GM23338 (cell line): ENCODE results near the gene BCL11B. TPM values are rescaled to one million over a fixed set of nuclear protein-coding genes. Genes with fewer than 3 reads are reported as not detected.

ENCODE experiments used
- ATAC-seq: fragments of 200-7000 bp; cut with Tn5 transposase; 3 replicates; pipeline ENCODE4 v1.9.1; 2020
- DNase-seq: peaks from one replicate; pipeline ENCODE4 v3.0.0-alpha.2; 2015; ENCODE audit warnings: low spot score
- H2AFZ ChIP-seq: fragments of 200-600 bp; sonication (generic); 2 replicates; pipeline ENCODE4 v1.8.0; 2016; ENCODE audit warnings: antibody characterized with exemption, mild to moderate bottlenecking, moderate library complexity
- H3F3A ChIP-seq: fragments of 200-600 bp; sonication (generic); replicated peaks from 2 replicates; pipeline ENCODE4 v1.8.0; 2017; ENCODE audit warnings: antibody characterized with exemption, mixed run types, low read depth
- H3K27ac ChIP-seq: fragments of 200-600 bp; sonication (generic); 2 replicates; pipeline ENCODE4 v1.6.1; 2016; ENCODE audit warnings: low read depth
- H3K27me3 ChIP-seq: fragments of 200-600 bp; sonication (generic); 2 replicates; pipeline ENCODE4 v1.8.0; 2016; ENCODE audit warnings: mild to moderate bottlenecking, mixed run types, moderate library complexity; ENCODE audit not compliant: insufficient read depth
- H3K36me3 ChIP-seq: fragments of 200-600 bp; sonication (generic); 2 replicates; pipeline ENCODE4 v1.8.0; 2016; ENCODE audit warnings: mild to moderate bottlenecking; ENCODE audit not compliant: insufficient read depth
- H3K4me1 ChIP-seq: fragments of 200-600 bp; sonication (generic); 2 replicates; pipeline ENCODE4 v1.8.0; 2016; ENCODE audit warnings: mild to moderate bottlenecking, moderate library complexity; ENCODE audit not compliant: insufficient read depth
- H3K4me2 ChIP-seq: fragments of 200-600 bp; sonication (generic); 2 replicates; pipeline ENCODE4 v1.7.1; 2017; ENCODE audit warnings: mixed run types
- H3K4me3 ChIP-seq: fragments of 200-600 bp; sonication (generic); 2 replicates; pipeline ENCODE4 v1.6.1; 2016; ENCODE audit warnings: mixed run types
- H3K79me2 ChIP-seq: fragments of 200-600 bp; sonication (generic); replicated peaks from 2 replicates; pipeline ENCODE4 v1.8.0; 2017; ENCODE audit warnings: mild to moderate bottlenecking; ENCODE audit not compliant: insufficient read depth
- H3K9me2 ChIP-seq: fragments of 200-600 bp; sonication (generic); 2 replicates; pipeline ENCODE4 v1.8.0; 2017; ENCODE audit not compliant: insufficient read depth
- H4K20me1 ChIP-seq: fragments of 200-600 bp; sonication (generic); replicated peaks from 2 replicates; pipeline ENCODE4 v1.8.0; 2017; ENCODE audit warnings: mild to moderate bottlenecking; ENCODE audit not compliant: insufficient read depth
- H3K27ac Mint-ChIP-seq: 2 replicates; pipeline ENCODE4 v1.8.0; 2020; ENCODE audit warnings: inconsistent platforms, mild to moderate bottlenecking, moderate library complexity, mixed read lengths
- H3K27me3 Mint-ChIP-seq: 3 replicates; pipeline ENCODE4 v1.8.0; 2022; ENCODE audit warnings: low read depth, mild to moderate bottlenecking, moderate library complexity, mixed read lengths, inconsistent platforms; ENCODE audit not compliant: insufficient read depth, poor library complexity
- H3K36me3 Mint-ChIP-seq: 3 replicates; pipeline ENCODE4 v1.8.0; 2021; ENCODE audit warnings: low read depth, mild to moderate bottlenecking, inconsistent platforms, moderate library complexity, mixed read lengths
- H3K4me1 Mint-ChIP-seq: 3 replicates; pipeline ENCODE4 v1.8.0; 2020; ENCODE audit warnings: mild to moderate bottlenecking, inconsistent platforms, mixed read lengths
- H3K4me3 Mint-ChIP-seq: 3 replicates; pipeline ENCODE4 v1.8.0; 2021; ENCODE audit warnings: moderate library complexity, mild to moderate bottlenecking, inconsistent platforms, mixed read lengths
- H3K9me3 Mint-ChIP-seq: 3 replicates; pipeline ENCODE4 v1.8.0; 2020; ENCODE audit warnings: moderate library complexity, mild to moderate bottlenecking, inconsistent platforms, mixed read lengths
- CREB1 ChIP-seq: fragments of 250-450 bp; sonication (Bioruptor Pico); IDR thresholded peaks from 2 replicates; pipeline ENCODE4 v1.5.0; 2020; ENCODE audit warnings: low read depth, mild to moderate bottlenecking, moderate library complexity
- ETS1 ChIP-seq: IDR thresholded peaks from 2 replicates; pipeline ENCODE4 v1.6.1; 2016; ENCODE audit warnings: antibody characterized with exemption
- EZH2 ChIP-seq: fragments of 200-600 bp; sonication (generic); IDR thresholded peaks from one replicate; pipeline ENCODE4 v1.8.0; 2017; ENCODE audit warnings: antibody characterized with exemption, mild to moderate bottlenecking, low read depth; ENCODE audit not compliant: unreplicated experiment
- EZH2phosphoT487 ChIP-seq: fragments of 200-600 bp; sonication (generic); IDR thresholded peaks from one replicate; pipeline ENCODE4 v1.8.1; 2018; ENCODE audit warnings: antibody characterized with exemption; ENCODE audit not compliant: unreplicated experiment
- JUNB ChIP-seq: IDR thresholded peaks from one replicate; pipeline ENCODE4 v1.6.1; 2016; ENCODE audit warnings: antibody characterized with exemption; ENCODE audit not compliant: unreplicated experiment
- NANOG ChIP-seq: IDR thresholded peaks from 2 replicates; pipeline ENCODE4 v1.6.1; 2016; ENCODE audit warnings: antibody characterized with exemption, borderline replicate concordance
- POLR2AphosphoS5 ChIP-seq: IDR thresholded peaks from 2 replicates; pipeline ENCODE4 v1.6.1; 2016; ENCODE audit warnings: antibody characterized with exemption, low read depth
- REST ChIP-seq: IDR thresholded peaks from one replicate; pipeline ENCODE4 v1.6.1; 2018; ENCODE audit warnings: antibody characterized with exemption; ENCODE audit not compliant: unreplicated experiment
- STAT1 ChIP-seq: IDR thresholded peaks from one replicate; pipeline ENCODE4 v1.6.1; 2016; ENCODE audit warnings: antibody characterized with exemption; ENCODE audit not compliant: unreplicated experiment
- ZNF114 ChIP-seq: fragments of 250-450 bp; sonication (Bioruptor Pico); IDR thresholded peaks from 2 replicates; pipeline ENCODE4 v1.5.0; 2020; ENCODE audit warnings: mild to moderate bottlenecking, moderate library complexity
- ZNF331 ChIP-seq: fragments of 250-450 bp; sonication (Bioruptor Pico); IDR thresholded peaks from 2 replicates; pipeline ENCODE4 v1.5.0; 2020; ENCODE audit warnings: low read depth, mild to moderate bottlenecking, moderate library complexity
- polyA plus RNA-seq: library from polyadenylated mRNA; unstranded; fragments of >200 nt; fragmentation: Nextera tagmentation; extraction: Ambion mirVana; gene quantifications from 2 replicates; pipeline ENCODE4 v1.2.1, GENCODE V29; 2016
- total RNA-seq: library from RNA; depleted of rRNA; stranded (reverse); fragments of >200 nt; shearing (Covaris generic); gene quantifications from 2 replicates; pipeline ENCODE4 v1.2.3, GENCODE V29; 2014
- TF ChIP-seq, protein P1 (sequence below): fragments of 250-450 bp; sonication (Bioruptor Pico); IDR thresholded peaks from 2 replicates; pipeline ENCODE4 v1.5.0; 2020; ENCODE audit warnings: mild to moderate bottlenecking, moderate library complexity
- TF ChIP-seq, protein P2 (sequence below), 2 experiments: fragments of 200-600 bp in 1 of 2; sonication (generic) in 1 of 2; conservative IDR thresholded peaks; 2 replicates each; pipeline versions ENCODE4 v1.5.1 to v1.6.1; 2016 to 2017; ENCODE audit warnings: antibody characterized with exemption in 2 of 2, low read depth in 2 of 2, mild to moderate bottlenecking in 2 of 2, moderate library complexity in 1 of 2

BCL11B gene
- total and polyA plus RNA-seq, 2 experiments from 2014 or later = 2.4 to 6.7 TPM

GRCh38 chr14:99216191-99216590, 55.8 kb downstream of the BCL11B start:
- DNase-seq = no peak
- Histone ChIP-seq H3K4me1 (no peaks in the 10 kb centered on the region; the same call in 1 of the 2 replicates), H3K36me3 (no peaks in the 10 kb centered on the region), H3K27ac (peak overlapping the region; percentile 6; the same call in 1 of the 2 replicates), H3K27me3 (no peaks in the 10 kb centered on the region), H3K4me2 (no peak overlapping the region), H3K9me2 (no peaks in the 10 kb centered on the region), H4K20me1 (peaks cover 4% of the 10 kb centered on the region; the same call in 1 of the 2 replicates), H2AFZ (no peak overlapping the region), H3K4me3 (no peak overlapping the region), H3F3A (0 out of 2 replicates have a peak, but pooled peaks cover 3% of the 10 kb centered on the region), H3K79me2 (peaks cover 91% of the 10 kb centered on the region)
- Mint-ChIP-seq H3K27ac (no peak overlapping the region), H3K9me3 (peaks cover 2% of the 10 kb centered on the region; the same call in 1 of the 3 replicates), H3K4me1 (peaks cover 17% of the 10 kb centered on the region), H3K4me3 (no peak overlapping the region), H3K36me3 (no peaks in the 10 kb centered on the region; the same call in 2 of the 3 replicates), H3K27me3 (peaks cover 8% of the 10 kb centered on the region)
- no peak for TF ChIP-seq JUNB
- no peak for TF ChIP-seq NANOG
- TF ChIP-seq REST = no peak
- no peak for TF ChIP-seq ETS1
- TF ChIP-seq, protein P1, sequence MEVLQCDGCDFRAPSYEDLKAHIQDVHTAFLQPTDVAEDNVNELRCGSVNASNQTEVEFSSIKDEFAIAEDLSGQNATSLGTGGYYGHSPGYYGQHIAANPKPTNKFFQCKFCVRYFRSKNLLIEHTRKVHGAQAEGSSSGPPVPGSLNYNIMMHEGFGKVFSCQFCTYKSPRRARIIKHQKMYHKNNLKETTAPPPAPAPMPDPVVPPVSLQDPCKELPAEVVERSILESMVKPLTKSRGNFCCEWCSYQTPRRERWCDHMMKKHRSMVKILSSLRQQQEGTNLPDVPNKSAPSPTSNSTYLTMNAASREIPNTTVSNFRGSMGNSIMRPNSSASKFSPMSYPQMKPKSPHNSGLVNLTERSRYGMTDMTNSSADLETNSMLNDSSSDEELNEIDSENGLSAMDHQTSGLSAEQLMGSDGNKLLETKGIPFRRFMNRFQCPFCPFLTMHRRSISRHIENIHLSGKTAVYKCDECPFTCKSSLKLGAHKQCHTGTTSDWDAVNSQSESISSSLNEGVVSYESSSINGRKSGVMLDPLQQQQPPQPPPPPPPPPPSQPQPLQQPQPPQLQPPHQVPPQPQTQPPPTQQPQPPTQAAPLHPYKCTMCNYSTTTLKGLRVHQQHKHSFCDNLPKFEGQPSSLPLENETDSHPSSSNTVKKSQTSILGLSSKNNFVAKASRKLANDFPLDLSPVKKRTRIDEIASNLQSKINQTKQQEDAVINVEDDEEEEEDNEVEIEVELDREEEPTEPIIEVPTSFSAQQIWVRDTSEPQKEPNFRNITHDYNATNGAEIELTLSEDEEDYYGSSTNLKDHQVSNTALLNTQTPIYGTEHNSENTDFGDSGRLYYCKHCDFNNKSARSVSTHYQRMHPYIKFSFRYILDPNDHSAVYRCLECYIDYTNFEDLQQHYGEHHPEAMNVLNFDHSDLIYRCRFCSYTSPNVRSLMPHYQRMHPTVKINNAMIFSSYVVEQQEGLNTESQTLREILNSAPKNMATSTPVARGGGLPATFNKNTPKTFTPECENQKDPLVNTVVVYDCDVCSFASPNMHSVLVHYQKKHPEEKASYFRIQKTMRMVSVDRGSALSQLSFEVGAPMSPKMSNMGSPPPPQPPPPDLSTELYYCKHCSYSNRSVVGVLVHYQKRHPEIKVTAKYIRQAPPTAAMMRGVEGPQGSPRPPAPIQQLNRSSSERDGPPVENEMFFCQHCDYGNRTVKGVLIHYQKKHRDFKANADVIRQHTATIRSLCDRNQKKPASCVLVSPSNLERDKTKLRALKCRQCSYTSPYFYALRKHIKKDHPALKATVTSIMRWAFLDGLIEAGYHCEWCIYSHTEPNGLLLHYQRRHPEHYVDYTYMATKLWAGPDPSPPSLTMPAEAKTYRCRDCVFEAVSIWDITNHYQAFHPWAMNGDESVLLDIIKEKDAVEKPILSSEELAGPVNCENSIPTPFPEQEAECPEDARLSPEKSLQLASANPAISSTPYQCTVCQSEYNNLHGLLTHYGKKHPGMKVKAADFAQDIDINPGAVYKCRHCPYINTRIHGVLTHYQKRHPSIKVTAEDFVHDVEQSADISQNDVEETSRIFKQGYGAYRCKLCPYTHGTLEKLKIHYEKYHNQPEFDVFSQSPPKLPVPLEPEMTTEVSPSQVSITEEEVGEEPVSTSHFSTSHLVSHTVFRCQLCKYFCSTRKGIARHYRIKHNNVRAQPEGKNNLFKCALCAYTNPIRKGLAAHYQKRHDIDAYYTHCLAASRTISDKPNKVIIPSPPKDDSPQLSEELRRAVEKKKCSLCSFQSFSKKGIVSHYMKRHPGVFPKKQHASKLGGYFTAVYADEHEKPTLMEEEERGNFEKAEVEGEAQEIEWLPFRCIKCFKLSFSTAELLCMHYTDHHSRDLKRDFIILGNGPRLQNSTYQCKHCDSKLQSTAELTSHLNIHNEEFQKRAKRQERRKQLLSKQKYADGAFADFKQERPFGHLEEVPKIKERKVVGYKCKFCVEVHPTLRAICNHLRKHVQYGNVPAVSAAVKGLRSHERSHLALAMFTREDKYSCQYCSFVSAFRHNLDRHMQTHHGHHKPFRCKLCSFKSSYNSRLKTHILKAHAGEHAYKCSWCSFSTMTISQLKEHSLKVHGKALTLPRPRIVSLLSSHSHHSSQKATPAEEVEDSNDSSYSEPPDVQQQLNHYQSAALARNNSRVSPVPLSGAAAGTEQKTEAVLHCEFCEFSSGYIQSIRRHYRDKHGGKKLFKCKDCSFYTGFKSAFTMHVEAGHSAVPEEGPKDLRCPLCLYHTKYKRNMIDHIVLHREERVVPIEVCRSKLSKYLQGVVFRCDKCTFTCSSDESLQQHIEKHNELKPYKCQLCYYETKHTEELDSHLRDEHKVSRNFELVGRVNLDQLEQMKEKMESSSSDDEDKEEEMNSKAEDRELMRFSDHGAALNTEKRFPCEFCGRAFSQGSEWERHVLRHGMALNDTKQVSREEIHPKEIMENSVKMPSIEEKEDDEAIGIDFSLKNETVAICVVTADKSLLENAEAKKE (CRISPR knock-in tag) = no peak
- TF ChIP-seq POLR2AphosphoS5 = no peak
- no peak for TF ChIP-seq EZH2
- TF ChIP-seq, protein P2, sequence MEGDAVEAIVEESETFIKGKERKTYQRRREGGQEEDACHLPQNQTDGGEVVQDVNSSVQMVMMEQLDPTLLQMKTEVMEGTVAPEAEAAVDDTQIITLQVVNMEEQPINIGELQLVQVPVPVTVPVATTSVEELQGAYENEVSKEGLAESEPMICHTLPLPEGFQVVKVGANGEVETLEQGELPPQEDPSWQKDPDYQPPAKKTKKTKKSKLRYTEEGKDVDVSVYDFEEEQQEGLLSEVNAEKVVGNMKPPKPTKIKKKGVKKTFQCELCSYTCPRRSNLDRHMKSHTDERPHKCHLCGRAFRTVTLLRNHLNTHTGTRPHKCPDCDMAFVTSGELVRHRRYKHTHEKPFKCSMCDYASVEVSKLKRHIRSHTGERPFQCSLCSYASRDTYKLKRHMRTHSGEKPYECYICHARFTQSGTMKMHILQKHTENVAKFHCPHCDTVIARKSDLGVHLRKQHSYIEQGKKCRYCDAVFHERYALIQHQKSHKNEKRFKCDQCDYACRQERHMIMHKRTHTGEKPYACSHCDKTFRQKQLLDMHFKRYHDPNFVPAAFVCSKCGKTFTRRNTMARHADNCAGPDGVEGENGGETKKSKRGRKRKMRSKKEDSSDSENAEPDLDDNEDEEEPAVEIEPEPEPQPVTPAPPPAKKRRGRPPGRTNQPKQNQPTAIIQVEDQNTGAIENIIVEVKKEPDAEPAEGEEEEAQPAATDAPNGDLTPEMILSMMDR (conservative IDR thresholded peaks at IDR 0.05; ENCODE audit: low read depth in 2 of 2) = no peak
- no peak for TF ChIP-seq EZH2phosphoT487
- no peak for TF ChIP-seq CREB1 (CRISPR knock-in tag)
- no peak for TF ChIP-seq STAT1
- no peak for TF ChIP-seq ZNF114 (CRISPR knock-in tag)
- no peak for TF ChIP-seq ZNF331 (CRISPR knock-in tag)
- ATAC-seq = no peak
